Vagina (tissue), 2 donors: ENCODE measurements around the gene TP73.

Experiments
- POLR2A ChIP-seq, 2 donors: fragments of 450-650 bp; IDR thresholded peaks; one replicate each; pipeline ENCODE4 v1.6.1; 2017; ENCODE audit warnings: antibody characterized with exemption in 2 of 2, mild to moderate bottlenecking in 2 of 2, moderate library complexity in 2 of 2
- POLR2AphosphoS5 ChIP-seq, 2 donors: sonication (generic); formaldehyde crosslinking; IDR thresholded peaks; one replicate each; pipeline ENCODE4 v1.9.0; 2017; ENCODE audit warnings: antibody characterized with exemption in 2 of 2, mild to moderate bottlenecking in 2 of 2, low read depth in 1 of 2; ENCODE audit not compliant: insufficient read depth in 1 of 2
- TF ChIP-seq, protein P1 (sequence below), 3 experiments: fragments of 450-650 bp in 2 of 3; fragments of 200-600 bp in 1 of 3; sonication (generic) in 1 of 3; IDR thresholded peaks; one replicate each; pipeline ENCODE4 v1.5.1; 2017 to 2019; ENCODE audit warnings: antibody characterized with exemption in 3 of 3, mild to moderate bottlenecking in 2 of 3, moderate library complexity in 2 of 3

DNA sequence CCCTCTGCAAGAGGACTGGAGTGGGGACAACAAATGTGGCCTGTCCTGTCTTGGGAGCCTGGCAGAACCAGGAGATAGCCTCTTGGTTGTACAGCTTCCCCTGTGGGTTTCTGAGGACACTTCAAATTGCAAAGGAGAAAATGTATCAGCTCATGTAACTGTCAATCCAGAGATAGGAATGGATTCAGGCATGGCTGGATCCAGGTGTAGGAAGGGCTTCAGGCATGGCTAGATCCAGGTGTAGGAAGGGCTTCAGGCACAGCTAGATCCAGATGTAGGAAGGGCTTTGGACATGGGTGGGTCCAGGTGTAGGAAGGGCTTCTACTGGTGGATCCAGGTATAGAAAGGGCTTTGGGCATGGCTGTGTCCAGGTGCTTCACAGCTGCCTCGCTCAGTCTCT lies 30.9 kb downstream of the TP73 start:
- TF ChIP-seq, protein P1, sequence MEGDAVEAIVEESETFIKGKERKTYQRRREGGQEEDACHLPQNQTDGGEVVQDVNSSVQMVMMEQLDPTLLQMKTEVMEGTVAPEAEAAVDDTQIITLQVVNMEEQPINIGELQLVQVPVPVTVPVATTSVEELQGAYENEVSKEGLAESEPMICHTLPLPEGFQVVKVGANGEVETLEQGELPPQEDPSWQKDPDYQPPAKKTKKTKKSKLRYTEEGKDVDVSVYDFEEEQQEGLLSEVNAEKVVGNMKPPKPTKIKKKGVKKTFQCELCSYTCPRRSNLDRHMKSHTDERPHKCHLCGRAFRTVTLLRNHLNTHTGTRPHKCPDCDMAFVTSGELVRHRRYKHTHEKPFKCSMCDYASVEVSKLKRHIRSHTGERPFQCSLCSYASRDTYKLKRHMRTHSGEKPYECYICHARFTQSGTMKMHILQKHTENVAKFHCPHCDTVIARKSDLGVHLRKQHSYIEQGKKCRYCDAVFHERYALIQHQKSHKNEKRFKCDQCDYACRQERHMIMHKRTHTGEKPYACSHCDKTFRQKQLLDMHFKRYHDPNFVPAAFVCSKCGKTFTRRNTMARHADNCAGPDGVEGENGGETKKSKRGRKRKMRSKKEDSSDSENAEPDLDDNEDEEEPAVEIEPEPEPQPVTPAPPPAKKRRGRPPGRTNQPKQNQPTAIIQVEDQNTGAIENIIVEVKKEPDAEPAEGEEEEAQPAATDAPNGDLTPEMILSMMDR (IDR thresholded peaks at IDR 0.05) = no peak
- no peak for TF ChIP-seq POLR2A (IDR thresholded peaks at IDR 0.05)
- no peak for TF ChIP-seq POLR2AphosphoS5 (IDR thresholded peaks at IDR 0.05; ENCODE audit: insufficient read depth in 1 of 2, low read depth in 1 of 2)
